ENCODE results near the gene SAYSD1. TPM values are rescaled to one million over a fixed set of nuclear protein-coding genes. Genes with fewer than 3 reads are reported as not detected.

SAYSD1 gene
- total RNA-seq, 2 donors from 2014 or later: 12.9 to 15.5 TPM

DNA sequence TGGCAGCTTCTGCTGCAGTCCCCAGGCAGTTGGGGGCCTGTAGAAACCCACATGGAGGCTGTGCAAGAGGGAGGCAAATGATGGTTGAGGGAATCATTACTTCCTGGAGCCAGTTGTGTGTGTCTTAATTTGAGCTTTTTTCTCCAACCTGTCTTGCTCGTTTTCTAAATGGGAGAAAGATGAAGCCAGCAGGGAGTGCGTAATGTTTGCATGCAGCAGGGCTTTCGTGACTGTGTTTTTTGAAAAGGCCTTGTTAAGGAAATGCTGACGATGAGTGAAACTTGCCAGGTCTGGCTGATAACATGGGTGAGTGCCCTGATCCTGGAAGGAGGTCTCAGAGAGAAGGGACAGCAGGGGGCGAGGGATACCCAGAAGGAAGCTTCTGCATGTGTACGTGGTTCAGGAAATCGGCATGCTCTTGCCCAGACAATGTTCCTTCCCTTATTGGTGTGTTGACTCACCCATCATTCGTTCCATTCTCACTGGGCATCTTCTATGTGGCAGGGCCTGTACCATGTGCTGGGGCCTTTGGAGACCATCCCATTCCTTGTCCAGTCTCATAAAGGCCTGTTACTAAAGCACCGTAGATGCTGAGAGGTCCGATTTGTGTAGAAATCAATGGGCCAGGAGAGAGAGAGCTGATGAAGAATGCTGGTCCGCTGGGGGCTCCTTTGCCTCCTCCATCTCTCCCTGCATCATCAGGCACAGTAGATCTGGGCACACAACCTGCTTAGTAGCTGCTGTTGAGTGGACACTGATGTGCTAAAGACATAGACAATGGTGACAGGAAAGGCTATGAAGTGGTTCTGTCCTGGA lies 39.0 kb downstream of the SAYSD1 start:
- Histone ChIP-seq H3K27me3 (no peaks in the 10 kb centered on the region), H3K9me3 (no peaks in the 10 kb centered on the region), H3K27ac (no peak overlapping the region), H3K4me1 (no peaks in the 10 kb centered on the region), H3K9ac (ENCODE audit: low read depth in 2 of 2, low read length in 2 of 2) (no peak overlapping the region), H3K4me3 (no peak overlapping the region), H3K36me3 (no peaks in the 10 kb centered on the region)
- intact Hi-C loops (cut with DNase I): no loop called here
- no peak for DNase-seq
- TF ChIP-seq, protein P1, sequence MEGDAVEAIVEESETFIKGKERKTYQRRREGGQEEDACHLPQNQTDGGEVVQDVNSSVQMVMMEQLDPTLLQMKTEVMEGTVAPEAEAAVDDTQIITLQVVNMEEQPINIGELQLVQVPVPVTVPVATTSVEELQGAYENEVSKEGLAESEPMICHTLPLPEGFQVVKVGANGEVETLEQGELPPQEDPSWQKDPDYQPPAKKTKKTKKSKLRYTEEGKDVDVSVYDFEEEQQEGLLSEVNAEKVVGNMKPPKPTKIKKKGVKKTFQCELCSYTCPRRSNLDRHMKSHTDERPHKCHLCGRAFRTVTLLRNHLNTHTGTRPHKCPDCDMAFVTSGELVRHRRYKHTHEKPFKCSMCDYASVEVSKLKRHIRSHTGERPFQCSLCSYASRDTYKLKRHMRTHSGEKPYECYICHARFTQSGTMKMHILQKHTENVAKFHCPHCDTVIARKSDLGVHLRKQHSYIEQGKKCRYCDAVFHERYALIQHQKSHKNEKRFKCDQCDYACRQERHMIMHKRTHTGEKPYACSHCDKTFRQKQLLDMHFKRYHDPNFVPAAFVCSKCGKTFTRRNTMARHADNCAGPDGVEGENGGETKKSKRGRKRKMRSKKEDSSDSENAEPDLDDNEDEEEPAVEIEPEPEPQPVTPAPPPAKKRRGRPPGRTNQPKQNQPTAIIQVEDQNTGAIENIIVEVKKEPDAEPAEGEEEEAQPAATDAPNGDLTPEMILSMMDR (IDR thresholded peaks at IDR 0.05): no peak

DNA sequence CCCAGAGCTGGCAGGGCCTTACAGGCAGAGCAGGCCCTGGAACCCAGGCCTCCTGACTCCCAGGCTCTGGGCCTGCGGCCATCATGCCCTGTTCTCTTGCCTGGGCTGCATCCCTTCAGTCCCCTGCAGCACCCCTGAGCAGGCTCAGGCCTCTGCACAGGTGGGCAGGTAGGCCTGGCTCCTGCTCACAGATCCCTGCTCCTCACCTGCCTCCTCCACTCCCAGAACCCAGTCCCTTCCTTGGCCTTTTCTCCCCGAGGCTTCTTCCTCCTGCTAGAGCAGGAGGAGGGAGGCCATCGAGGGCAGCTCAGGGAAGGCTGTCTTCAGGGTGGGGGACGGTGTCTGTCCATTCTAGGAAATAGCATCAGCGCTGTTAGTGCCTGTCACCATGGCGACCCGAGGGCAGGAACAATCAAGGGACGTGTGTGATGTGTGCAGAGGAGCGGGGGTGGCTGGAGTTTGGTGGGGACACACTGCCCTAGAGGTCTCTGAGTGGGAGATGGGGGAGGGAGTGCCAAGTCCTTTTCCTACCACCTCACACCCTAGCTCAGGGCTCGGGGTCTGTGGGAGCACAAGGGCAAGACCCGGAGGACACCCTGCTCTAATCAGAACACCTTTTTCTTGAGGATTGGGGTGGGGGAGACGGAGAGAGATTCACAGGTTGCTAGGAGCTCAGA lies 39.8 kb downstream of the SAYSD1 start:
- Histone ChIP-seq H3K27ac (no peak overlapping the region), H3K4me3 (no peak overlapping the region), H3K9ac (ENCODE audit: low read depth in 2 of 2, low read length in 2 of 2) (no peak overlapping the region), H3K4me1 (no peaks in the 10 kb centered on the region), H3K27me3 (no peaks in the 10 kb centered on the region), H3K9me3 (no peaks in the 10 kb centered on the region), H3K36me3 (no peaks in the 10 kb centered on the region)
- DNase-seq: no peak
- intact Hi-C loops (cut with DNase I): no loop called here
- TF ChIP-seq, protein P1 (IDR thresholded peaks at IDR 0.05): no peak

- H3K27ac ChIP-seq: no peak overlapping the region
- no peaks in the 10 kb centered on the region for H3K27me3 ChIP-seq
- no peaks in the 10 kb centered on the region for H3K36me3 ChIP-seq
- no peak overlapping the region for H3K9ac ChIP-seq (ENCODE audit: low read depth in 2 of 2, low read length in 2 of 2)
- intact Hi-C loops (cut with DNase I): no loop called here
- TF ChIP-seq, protein P1 (IDR thresholded peaks at IDR 0.05): no peak
- H3K9me3 ChIP-seq: no peaks in the 10 kb centered on the region
- no peaks in the 10 kb centered on the region for H3K4me1 ChIP-seq
- no peak for DNase-seq
- H3K4me3 ChIP-seq: no peak overlapping the region
Measured at GRCh38 chr6:39074486-39074885, 40.5 kb downstream of the SAYSD1 start.

GRCh38 chr6:39073471-39074355 lies 41.3 kb downstream of the SAYSD1 start:
- H3K27ac ChIP-seq: no peak overlapping the region
- H3K9ac ChIP-seq (ENCODE audit: low read depth in 2 of 2, low read length in 2 of 2): no peak overlapping the region
- no peaks in the 10 kb centered on the region for H3K36me3 ChIP-seq
- no peaks in the 10 kb centered on the region for H3K9me3 ChIP-seq
- H3K4me3 ChIP-seq: no peak overlapping the region
- DNase-seq: no peak
- H3K27me3 ChIP-seq: no peaks in the 10 kb centered on the region
- intact Hi-C loops (cut with DNase I): no loop called here
- TF ChIP-seq, protein P1 (IDR thresholded peaks at IDR 0.05): no peak
- H3K4me1 ChIP-seq: no peaks in the 10 kb centered on the region

DNA sequence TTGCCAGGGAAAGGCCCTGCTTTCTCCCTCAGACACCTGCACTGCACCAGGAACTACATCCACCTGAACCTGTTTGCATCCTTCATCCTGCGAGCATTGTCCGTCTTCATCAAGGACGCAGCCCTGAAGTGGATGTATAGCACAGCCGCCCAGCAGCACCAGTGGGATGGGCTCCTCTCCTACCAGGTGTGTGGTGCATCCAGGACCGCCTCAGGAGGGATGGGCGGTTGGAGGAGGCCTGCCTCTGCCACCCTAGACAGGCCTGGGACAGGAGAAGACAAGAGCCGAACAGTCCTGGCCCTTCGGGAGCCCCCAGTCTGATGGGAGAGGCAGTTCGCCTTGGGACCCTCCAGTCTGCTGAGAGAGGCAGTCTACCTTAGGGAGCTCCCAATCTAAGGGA lies 42.2 kb downstream of the SAYSD1 start:
- no peak overlapping the region for H3K4me3 ChIP-seq
- TF ChIP-seq, protein P1 (IDR thresholded peaks at IDR 0.05): no peak
- no peak for DNase-seq
- no peaks in the 10 kb centered on the region for H3K9me3 ChIP-seq
- intact Hi-C loops (cut with DNase I): no loop called here
- H3K27me3 ChIP-seq: no peaks in the 10 kb centered on the region
- no peak overlapping the region for H3K27ac ChIP-seq
- H3K36me3 ChIP-seq: no peaks in the 10 kb centered on the region
- H3K9ac ChIP-seq (ENCODE audit: low read depth in 2 of 2, low read length in 2 of 2): no peak overlapping the region
- H3K4me1 ChIP-seq: no peaks in the 10 kb centered on the region

Measured in colonic mucosa (tissue), 4 donors.